Peyer's patch (tissue), 4 donors: ENCODE results near the gene VRK1.

Experiments used
- CTCF ChIP-seq, 6 experiments: fragments of 450-650 bp in 4 of 6; fragments of 200-600 bp in 2 of 6; sonication (generic) in 1 of 6; IDR thresholded peaks; one replicate each; pipeline ENCODE4 v1.5.1; 2017 to 2019; ENCODE audit warnings: antibody characterized with exemption in 6 of 6, mild to moderate bottlenecking in 3 of 6, moderate library complexity in 1 of 6
- POLR2A ChIP-seq, 2 donors: fragments of 450-650 bp; IDR thresholded peaks; one replicate each; pipeline ENCODE4 v1.5.1; 2017; ENCODE audit warnings: antibody characterized with exemption in 2 of 2, mild to moderate bottlenecking in 2 of 2, moderate library complexity in 2 of 2

GRCh38 chr14:96780500-96780899, 16.7 kb upstream of the VRK1 start:
- TF ChIP-seq CTCF (IDR thresholded peaks at IDR 0.05) (no peak), POLR2A (IDR thresholded peaks at IDR 0.05) (no peak)
